ENCODE measurements around the gene EHD4. TPM values are rescaled to one million over a fixed set of nuclear protein-coding genes. Genes with fewer than 3 reads are reported as not detected.

EHD4 gene
- total and polyA plus RNA-seq, 9 of the 15 experiments (the other 6 are each of a cell fraction or from before 2014, with no cell fraction given): 0.89 to 10.3 (median 6.4) TPM

DNA sequence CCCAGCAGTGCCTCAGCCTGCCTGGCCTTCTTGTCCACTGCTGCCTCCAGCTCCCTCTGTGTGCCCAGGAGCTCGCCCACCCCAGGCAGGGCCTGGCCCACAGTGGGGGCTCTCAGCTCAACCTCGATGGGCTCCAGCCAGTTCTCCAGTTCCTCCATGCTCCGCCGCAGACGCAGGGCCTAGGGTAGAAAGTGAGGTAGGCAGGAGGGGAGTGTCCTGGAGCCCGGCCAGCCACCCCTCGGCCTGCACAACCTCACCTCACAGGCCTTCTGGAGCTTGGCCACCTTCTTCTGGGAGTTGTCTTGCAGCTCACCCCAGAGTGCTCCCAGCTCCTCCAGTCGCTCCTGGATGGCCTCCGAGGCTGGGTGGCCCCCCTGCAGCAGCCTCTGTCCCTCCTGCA is 115.0 kb downstream of the EHD4 start:
- no peak for DNase-seq (ENCODE audit: extremely low read depth in 1 of 4, low spot score in 3 of 4)
- in situ Hi-C loops (cut with MboI): no loop called here
- intact Hi-C loops (cut with micrococcal nuclease): no loop called here
- Histone ChIP-seq H3K27me3 (ENCODE audit: control insufficient read depth in 2 of 2, insufficient read depth in 2 of 2, low read length in 2 of 2) (peaks cover 51 to 94% of the 10 kb centered on the region in 2 experiments; a peak in 4 of 5 replicates), H4K20me1 (replicated peaks; ENCODE audit: control insufficient read depth, insufficient read depth, low read length) (peaks cover 10% of the 10 kb centered on the region), H3K4me2 (ENCODE audit: insufficient read depth, low read length) (no peak overlapping the region), H3K27ac (ENCODE audit: extremely low read depth, low read depth, low read length) (no peak overlapping the region), H2AFZ (ENCODE audit: low read depth, low read length) (no peak overlapping the region), H3K9ac (ENCODE audit: insufficient read depth in 1 of 2, low read depth in 2 of 2, low read length in 2 of 2) (peak overlapping the region in 1 of 2 experiments; percentile 13; a peak in 1 of 4 replicates), H3K9me3 (replicated peaks; ENCODE audit: control insufficient read depth, insufficient read depth, low read depth, low read length) (no peaks in the 10 kb centered on the region; the same call in 1 of the 2 replicates), H3K36me3 (ENCODE audit: control insufficient read depth, insufficient read depth, low read length) (no peaks in the 10 kb centered on the region), H3K9me1 (ENCODE audit: control insufficient read depth, insufficient read depth, low read length) (no peaks in the 10 kb centered on the region), H3K4me1 (replicated peaks in 1 of 2; ENCODE audit: control insufficient read depth in 2 of 2, insufficient read depth in 2 of 2, low read length in 2 of 2) (peaks cover 0 to 60% of the 10 kb centered on the region in 2 experiments; a peak in 2 of 5 replicates), H3K4me3 (no peak overlapping the region), H3K79me2 (ENCODE audit: control insufficient read depth, insufficient read depth, low read length) (no peaks in the 10 kb centered on the region)
- ATAC-seq: no peak
- no TSS peak for BruUV-seq (replicated peaks)
- WGBS (ENCODE audit: insufficient coverage, low coverage, missing lambda C conversion rate): 3% methylated on average over 5 of the region's 9 CpGs
- no peak for FAIRE-seq
- ChIA-PET POLR2A (interaction anchor here (0.5 to 0.9 kb wide), 4 partner anchors 13 to 48 kb away, joined by 3 read pairs; no protein-coding TSS in a partner anchor), CTCF (ENCODE audit: low intra/inter-chr PET ratio) (no interaction called here)
- no peak for TF ChIP-seq ZNF197 (CRISPR knock-in tag; IDR thresholded peaks at IDR 0.05; ENCODE audit: low read depth)
- TF ChIP-seq MAFG (tag; conservative IDR thresholded peaks at IDR 0.05): no peak
- TF ChIP-seq HLTF (IDR thresholded peaks at IDR 0.05): no peak

DNA sequence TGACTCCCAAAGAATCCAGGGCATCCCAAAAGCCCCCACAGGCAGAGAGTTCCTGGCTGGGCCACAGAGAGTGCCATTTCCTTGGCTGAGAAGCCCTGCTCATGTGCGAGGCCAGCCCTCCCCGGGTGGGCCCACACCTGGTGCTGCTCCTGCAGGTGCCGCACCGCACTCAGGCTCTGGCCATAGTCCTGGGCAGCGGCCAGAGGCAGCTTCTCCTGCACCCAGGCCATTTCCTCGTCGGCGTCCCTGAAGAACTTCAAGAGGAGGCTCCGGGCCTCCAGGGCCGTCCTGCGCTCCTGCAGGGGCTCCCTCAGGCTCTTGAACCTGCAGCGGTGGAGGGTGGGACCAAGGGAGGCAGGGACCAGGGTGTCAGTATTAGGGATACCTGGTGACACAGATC is 115.6 kb downstream of the EHD4 start:
- H3K4me1 ChIP-seq (replicated peaks in 1 of 2; ENCODE audit: control insufficient read depth in 2 of 2, insufficient read depth in 2 of 2, low read length in 2 of 2): peaks cover 0 to 60% of the 10 kb centered on the region in 2 experiments; a peak in 2 of 5 replicates
- FAIRE-seq (no peak), ATAC-seq (no peak), DNase-seq (ENCODE audit: extremely low read depth in 1 of 4, low spot score in 3 of 4) (no peak)
- in situ Hi-C loops (cut with MboI): no loop called here
- no peak overlapping the region for H3K4me2 ChIP-seq (ENCODE audit: insufficient read depth, low read length)
- TF ChIP-seq, protein P1, sequence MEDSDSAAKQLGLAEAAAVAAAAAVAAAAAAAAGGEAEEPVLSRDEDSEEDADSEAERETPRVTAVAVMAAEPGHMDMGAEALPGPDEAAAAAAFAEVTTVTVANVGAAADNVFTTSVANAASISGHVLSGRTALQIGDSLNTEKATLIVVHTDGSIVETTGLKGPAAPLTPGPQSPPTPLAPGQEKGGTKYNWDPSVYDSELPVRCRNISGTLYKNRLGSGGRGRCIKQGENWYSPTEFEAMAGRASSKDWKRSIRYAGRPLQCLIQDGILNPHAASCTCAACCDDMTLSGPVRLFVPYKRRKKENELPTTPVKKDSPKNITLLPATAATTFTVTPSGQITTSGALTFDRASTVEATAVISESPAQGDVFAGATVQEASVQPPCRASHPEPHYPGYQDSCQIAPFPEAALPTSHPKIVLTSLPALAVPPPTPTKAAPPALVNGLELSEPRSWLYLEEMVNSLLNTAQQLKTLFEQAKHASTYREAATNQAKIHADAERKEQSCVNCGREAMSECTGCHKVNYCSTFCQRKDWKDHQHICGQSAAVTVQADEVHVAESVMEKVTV (CRISPR knock-in tag; IDR thresholded peaks at IDR 0.05): no peak
- TF ChIP-seq, protein P2, sequence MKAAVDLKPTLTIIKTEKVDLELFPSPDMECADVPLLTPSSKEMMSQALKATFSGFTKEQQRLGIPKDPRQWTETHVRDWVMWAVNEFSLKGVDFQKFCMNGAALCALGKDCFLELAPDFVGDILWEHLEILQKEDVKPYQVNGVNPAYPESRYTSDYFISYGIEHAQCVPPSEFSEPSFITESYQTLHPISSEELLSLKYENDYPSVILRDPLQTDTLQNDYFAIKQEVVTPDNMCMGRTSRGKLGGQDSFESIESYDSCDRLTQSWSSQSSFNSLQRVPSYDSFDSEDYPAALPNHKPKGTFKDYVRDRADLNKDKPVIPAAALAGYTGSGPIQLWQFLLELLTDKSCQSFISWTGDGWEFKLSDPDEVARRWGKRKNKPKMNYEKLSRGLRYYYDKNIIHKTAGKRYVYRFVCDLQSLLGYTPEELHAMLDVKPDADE (conservative IDR thresholded peaks at IDR 0.05; ENCODE audit: control insufficient read depth, low read depth, low read length): no peak
- TF ChIP-seq NFE2L1 (tag; IDR thresholded peaks at IDR 0.05; ENCODE audit: borderline replicate concordance, low read depth) (no peak), MCM7 (IDR thresholded peaks at IDR 0.05) (no peak)
- H3K36me3 ChIP-seq (ENCODE audit: control insufficient read depth, insufficient read depth, low read length): no peaks in the 10 kb centered on the region
- no peaks in the 10 kb centered on the region for H3K9me1 ChIP-seq (ENCODE audit: control insufficient read depth, insufficient read depth, low read length)
- H3K9ac ChIP-seq (ENCODE audit: insufficient read depth in 1 of 2, low read depth in 2 of 2, low read length in 2 of 2): no peak overlapping the region
- WGBS (ENCODE audit: insufficient coverage, low coverage, missing lambda C conversion rate): 28% methylated on average over 12 of the region's 12 CpGs
- peaks cover 11% of the 10 kb centered on the region for H4K20me1 ChIP-seq (replicated peaks; ENCODE audit: control insufficient read depth, insufficient read depth, low read length)
- ChIA-PET POLR2A (interaction anchor here (0.7 to 1.0 kb wide), 2 partner anchors 10 to 1503 kb away, joined by 3 read pairs; no protein-coding TSS in a partner anchor), CTCF (ENCODE audit: low intra/inter-chr PET ratio) (no interaction called here)
- H3K9me3 ChIP-seq (replicated peaks; ENCODE audit: control insufficient read depth, insufficient read depth, low read depth, low read length): no peaks in the 10 kb centered on the region; the same call in 1 of the 2 replicates
- H3K79me2 ChIP-seq (ENCODE audit: control insufficient read depth, insufficient read depth, low read length): no peaks in the 10 kb centered on the region
- H3K27me3 ChIP-seq (ENCODE audit: control insufficient read depth in 2 of 2, insufficient read depth in 2 of 2, low read length in 2 of 2): peaks cover 49 to 94% of the 10 kb centered on the region in 2 experiments; a peak in 4 of 5 replicates
- no peak overlapping the region for H3K4me3 ChIP-seq
- H2AFZ ChIP-seq (ENCODE audit: low read depth, low read length): no peak overlapping the region
- H3K27ac ChIP-seq (ENCODE audit: extremely low read depth, low read depth, low read length): no peak overlapping the region
- intact Hi-C loops (cut with micrococcal nuclease): no loop called here
- no TSS peak for BruUV-seq (replicated peaks)

Measured in K562 (cell line).